Panc1 (cell line): ENCODE data around the gene COQ9. TPM values are rescaled to one million over a fixed set of nuclear protein-coding genes. Genes with fewer than 3 reads are reported as not detected.

ENCODE experiments used
- ATAC-seq: fragments of 200-7000 bp; cut with Tn5 transposase; 2 replicates; pipeline ENCODE4 v1.9.1; 2020; ENCODE audit warnings: mild to moderate bottlenecking, moderate library complexity
- BruUV-seq: library from RNA; stranded (reverse); fragments of 400-500 nt; replicated peaks from 2 replicates; lab custom pipeline; 2021; lab: Mats Ljungman, UMichigan
- CTCF ChIA-PET: fragments of 300-600 bp; sonication (Branson Sonifier 250); formaldehyde crosslinking; loops from one replicate; lab custom pipeline; 2022; ENCODE audit warnings: antibody characterized with exemption; lab: Charles Lee
- POLR2A ChIA-PET: fragments of 300-600 bp; sonication (Branson Sonifier 250); formaldehyde crosslinking; loops from one replicate; lab custom pipeline; 2022; ENCODE audit warnings: antibody characterized with exemption; lab: Charles Lee
- DNase-seq: peaks from one replicate; pipeline ENCODE4 v3.0.0-alpha.2; 2010; ENCODE audit warnings: low read depth, low spot score
- H3K27ac ChIP-seq: 2 replicates; pipeline ENCODE4 v1.5.1; 2011; ENCODE audit warnings: mild to moderate bottlenecking, low read length, inconsistent platforms
- H3K27me3 ChIP-seq: fragments of 200-500 bp; sonication (Bioruptor generic); 2 replicates; pipeline ENCODE4 v1.6.0; 2014; ENCODE audit warnings: low read length, inconsistent platforms; ENCODE audit not compliant: control insufficient read depth, insufficient read depth
- H3K36me3 ChIP-seq: fragments of 200-500 bp; sonication (Bioruptor generic); 2 replicates; pipeline ENCODE4 v1.5.1; 2014; ENCODE audit warnings: inconsistent platforms, mild to moderate bottlenecking, low read length, moderate library complexity; ENCODE audit not compliant: control insufficient read depth, insufficient read depth
- H3K4me1 ChIP-seq: 2 replicates; pipeline ENCODE4 v1.5.1; 2011; ENCODE audit warnings: inconsistent platforms, mild to moderate bottlenecking, low read length, moderate library complexity; ENCODE audit not compliant: control insufficient read depth, insufficient read depth
- H3K4me3 ChIP-seq, 2 experiments: 2 replicates each; pipeline ENCODE4 v1.5.1; 2011 to 2012; ENCODE audit warnings: low read depth in 2 of 2, low read length in 2 of 2, mild to moderate bottlenecking in 2 of 2, inconsistent platforms in 1 of 2, moderate library complexity in 1 of 2
- H3K9me3 ChIP-seq: fragments of 200-500 bp; sonication (Bioruptor generic); 2 replicates; pipeline ENCODE4 v1.5.1; 2014; ENCODE audit warnings: low read depth, mild to moderate bottlenecking, inconsistent platforms, low read length, moderate library complexity; ENCODE audit not compliant: control insufficient read depth, insufficient read depth
- POLR2AphosphoS5 ChIP-seq: IDR thresholded peaks from 2 replicates; pipeline ENCODE4 v1.6.1; 2012; ENCODE audit warnings: mild to moderate bottlenecking, low read depth, low read length, moderate library complexity
- SIN3A ChIP-seq: IDR thresholded peaks from 2 replicates; pipeline ENCODE4 v1.6.1; 2012; ENCODE audit warnings: low read depth, mild to moderate bottlenecking, low read length, moderate library complexity, borderline replicate concordance; ENCODE audit not compliant: insufficient read depth
- TCF7L2 ChIP-seq: IDR thresholded peaks from 2 replicates; pipeline ENCODE4 v1.6.1; 2011; ENCODE audit warnings: mild to moderate bottlenecking, low read depth, low read length, inconsistent platforms
- in situ Hi-C: cut with HindIII; loops from 2 replicates; pipeline ENCODE4 v1.10.0; 2016; ENCODE audit warnings: low sequenced_read_pairs, low pct_unique_long_range_greater_than_20kb
- intact Hi-C: fragments of 100-400 bp; cut with micrococcal nuclease; formaldehyde crosslinking; loops from one replicate; pipeline ENCODE4 v1.10.0; 2022; ENCODE audit not compliant: unreplicated experiment
- total RNA-seq: library from RNA; stranded (reverse); gene quantifications from one replicate; pipeline ENCODE4 v1.2.1, GENCODE V29; 2021; ENCODE audit not compliant: unreplicated experiment
- TF ChIP-seq, protein P1 (sequence below), 2 experiments: IDR thresholded peaks; 2 replicates each; pipeline ENCODE4 v1.6.1; 2011 to 2012; ENCODE audit warnings: low read depth in 2 of 2, control low read depth in 1 of 2, low read length in 1 of 2, mild to moderate bottlenecking in 1 of 2, moderate library complexity in 1 of 2; ENCODE audit not compliant: insufficient read depth in 1 of 2
- TF ChIP-seq, protein P2 (sequence below): fragments of 450-650 bp; IDR thresholded peaks from 2 replicates; pipeline ENCODE4 v1.5.1; 2017; ENCODE audit warnings: mild to moderate bottlenecking

The COQ9 gene
- total RNA-seq, 1 experiment from 2014 or later = 48.5 TPM

DNA sequence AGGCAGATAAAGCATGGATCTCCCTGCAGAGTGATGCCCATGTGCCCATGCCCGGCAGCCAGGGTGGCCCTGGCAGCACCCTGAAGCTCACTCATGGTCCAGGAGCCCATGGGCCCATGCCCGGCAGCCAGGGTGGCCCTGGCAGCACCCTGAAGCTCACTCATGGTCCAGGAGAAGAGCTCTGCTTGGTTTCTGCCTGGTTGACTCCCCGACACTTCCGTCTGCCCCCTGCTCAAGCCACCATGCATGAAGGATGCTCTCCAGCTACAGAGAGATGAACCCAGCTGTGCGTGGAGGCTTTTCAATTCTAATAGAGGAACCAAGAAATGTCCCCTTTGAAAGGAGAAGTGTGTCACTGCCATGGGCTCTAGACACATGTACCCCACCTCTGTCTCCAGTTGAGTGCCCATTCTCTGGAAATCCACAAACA, 34.0 kb upstream of the COQ9 start:
- ATAC-seq (no peak), DNase-seq (no peak)
- Histone ChIP-seq H3K27me3 (no peaks in the 10 kb centered on the region), H3K4me3 (no peak overlapping the region), H3K9me3 (no peaks in the 10 kb centered on the region), H3K27ac (no peak overlapping the region), H3K4me1 (peaks cover 8% of the 10 kb centered on the region), H3K36me3 (no peaks in the 10 kb centered on the region)
- in situ Hi-C loops (no loop called here), intact Hi-C loops (no loop called here)
- BruUV-seq = no TSS peak
- ChIA-PET CTCF (interaction anchor here (0.6 to 0.7 kb wide), 2 partner anchors 41 to 113 kb away, joined by 3 read pairs; partner anchors contain the start of gene CX3CL1), POLR2A (no interaction called here)
- TF ChIP-seq, protein P1, sequence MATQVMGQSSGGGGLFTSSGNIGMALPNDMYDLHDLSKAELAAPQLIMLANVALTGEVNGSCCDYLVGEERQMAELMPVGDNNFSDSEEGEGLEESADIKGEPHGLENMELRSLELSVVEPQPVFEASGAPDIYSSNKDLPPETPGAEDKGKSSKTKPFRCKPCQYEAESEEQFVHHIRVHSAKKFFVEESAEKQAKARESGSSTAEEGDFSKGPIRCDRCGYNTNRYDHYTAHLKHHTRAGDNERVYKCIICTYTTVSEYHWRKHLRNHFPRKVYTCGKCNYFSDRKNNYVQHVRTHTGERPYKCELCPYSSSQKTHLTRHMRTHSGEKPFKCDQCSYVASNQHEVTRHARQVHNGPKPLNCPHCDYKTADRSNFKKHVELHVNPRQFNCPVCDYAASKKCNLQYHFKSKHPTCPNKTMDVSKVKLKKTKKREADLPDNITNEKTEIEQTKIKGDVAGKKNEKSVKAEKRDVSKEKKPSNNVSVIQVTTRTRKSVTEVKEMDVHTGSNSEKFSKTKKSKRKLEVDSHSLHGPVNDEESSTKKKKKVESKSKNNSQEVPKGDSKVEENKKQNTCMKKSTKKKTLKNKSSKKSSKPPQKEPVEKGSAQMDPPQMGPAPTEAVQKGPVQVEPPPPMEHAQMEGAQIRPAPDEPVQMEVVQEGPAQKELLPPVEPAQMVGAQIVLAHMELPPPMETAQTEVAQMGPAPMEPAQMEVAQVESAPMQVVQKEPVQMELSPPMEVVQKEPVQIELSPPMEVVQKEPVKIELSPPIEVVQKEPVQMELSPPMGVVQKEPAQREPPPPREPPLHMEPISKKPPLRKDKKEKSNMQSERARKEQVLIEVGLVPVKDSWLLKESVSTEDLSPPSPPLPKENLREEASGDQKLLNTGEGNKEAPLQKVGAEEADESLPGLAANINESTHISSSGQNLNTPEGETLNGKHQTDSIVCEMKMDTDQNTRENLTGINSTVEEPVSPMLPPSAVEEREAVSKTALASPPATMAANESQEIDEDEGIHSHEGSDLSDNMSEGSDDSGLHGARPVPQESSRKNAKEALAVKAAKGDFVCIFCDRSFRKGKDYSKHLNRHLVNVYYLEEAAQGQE (IDR thresholded peaks at IDR 0.05; ENCODE audit: insufficient read depth in 1 of 2, low read depth in 2 of 2, low read length in 1 of 2) = no peak
- TF ChIP-seq, protein P2, sequence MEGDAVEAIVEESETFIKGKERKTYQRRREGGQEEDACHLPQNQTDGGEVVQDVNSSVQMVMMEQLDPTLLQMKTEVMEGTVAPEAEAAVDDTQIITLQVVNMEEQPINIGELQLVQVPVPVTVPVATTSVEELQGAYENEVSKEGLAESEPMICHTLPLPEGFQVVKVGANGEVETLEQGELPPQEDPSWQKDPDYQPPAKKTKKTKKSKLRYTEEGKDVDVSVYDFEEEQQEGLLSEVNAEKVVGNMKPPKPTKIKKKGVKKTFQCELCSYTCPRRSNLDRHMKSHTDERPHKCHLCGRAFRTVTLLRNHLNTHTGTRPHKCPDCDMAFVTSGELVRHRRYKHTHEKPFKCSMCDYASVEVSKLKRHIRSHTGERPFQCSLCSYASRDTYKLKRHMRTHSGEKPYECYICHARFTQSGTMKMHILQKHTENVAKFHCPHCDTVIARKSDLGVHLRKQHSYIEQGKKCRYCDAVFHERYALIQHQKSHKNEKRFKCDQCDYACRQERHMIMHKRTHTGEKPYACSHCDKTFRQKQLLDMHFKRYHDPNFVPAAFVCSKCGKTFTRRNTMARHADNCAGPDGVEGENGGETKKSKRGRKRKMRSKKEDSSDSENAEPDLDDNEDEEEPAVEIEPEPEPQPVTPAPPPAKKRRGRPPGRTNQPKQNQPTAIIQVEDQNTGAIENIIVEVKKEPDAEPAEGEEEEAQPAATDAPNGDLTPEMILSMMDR = no peak
- TF ChIP-seq POLR2AphosphoS5 (no peak), TCF7L2 (no peak), SIN3A (no peak)

DNA sequence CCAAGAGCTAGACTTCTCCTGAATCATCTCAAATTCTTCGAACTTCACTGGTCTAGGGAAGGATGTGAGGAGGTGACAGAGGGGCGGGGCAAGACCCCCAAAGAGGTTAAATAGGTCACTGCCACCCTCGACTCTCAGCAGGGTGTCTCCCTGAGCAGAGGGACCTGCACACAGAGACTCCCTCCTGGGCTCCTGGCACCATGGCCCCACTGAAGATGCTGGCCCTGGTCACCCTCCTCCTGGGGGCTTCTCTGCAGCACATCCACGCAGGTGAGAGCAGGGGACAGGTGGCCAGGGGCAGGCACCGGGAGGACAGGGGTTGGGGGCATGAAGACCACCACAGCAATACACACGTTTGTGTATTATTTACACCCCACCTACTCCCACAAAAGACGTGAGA, 33.5 kb upstream of the COQ9 start:
- no peaks in the 10 kb centered on the region for H3K9me3 ChIP-seq
- in situ Hi-C loops (no loop called here), intact Hi-C loops (no loop called here)
- no peaks in the 10 kb centered on the region for H3K36me3 ChIP-seq
- ATAC-seq (no peak), DNase-seq (no peak)
- POLR2A ChIA-PET = no interaction called here
- H3K4me3 ChIP-seq = no peak overlapping the region
- H3K27ac ChIP-seq = no peak overlapping the region
- H3K27me3 ChIP-seq = no peaks in the 10 kb centered on the region
- peaks cover 12% of the 10 kb centered on the region for H3K4me1 ChIP-seq
- CTCF ChIA-PET = no interaction called here
- TF ChIP-seq TCF7L2 = no peak
- TF ChIP-seq, protein P2 = no peak
- no peak for TF ChIP-seq POLR2AphosphoS5
- TF ChIP-seq SIN3A = no peak
- TF ChIP-seq, protein P1 (IDR thresholded peaks at IDR 0.05; ENCODE audit: insufficient read depth in 1 of 2, low read depth in 2 of 2, low read length in 1 of 2) = no peak
- no TSS peak for BruUV-seq
